Loucy (cell line): ENCODE results near the gene GRID2.

ENCODE experiments used
- H2AFZ ChIP-seq: fragments of 200-600 bp; sonication (generic); 2 replicates; pipeline ENCODE4 v1.6.0; 2016; ENCODE audit warnings: antibody characterized with exemption, mild to moderate bottlenecking, low read length, moderate library complexity
- H3F3A ChIP-seq: fragments of 200-600 bp; 2 replicates; pipeline ENCODE4 v1.6.0; 2016; ENCODE audit warnings: antibody characterized with exemption, low read depth, mild to moderate bottlenecking
- H3K27me3 ChIP-seq: fragments of 200-600 bp; sonication (generic); 2 replicates; pipeline ENCODE4 v1.6.1; 2014; ENCODE audit warnings: low read length, mild to moderate bottlenecking; ENCODE audit not compliant: insufficient read depth, poor library complexity, severe bottlenecking
- H3K36me3 ChIP-seq: fragments of 200-600 bp; sonication (generic); 2 replicates; pipeline ENCODE4 v1.6.1; 2016; ENCODE audit warnings: low read length; ENCODE audit not compliant: insufficient read depth
- H3K4me1 ChIP-seq: fragments of 200-600 bp; sonication (generic); 2 replicates; pipeline ENCODE4 v1.5.1; 2014; ENCODE audit warnings: low read length, mild to moderate bottlenecking; ENCODE audit not compliant: insufficient read depth, poor library complexity, severe bottlenecking
- H3K4me2 ChIP-seq: fragments of 200-600 bp; sonication (generic); 2 replicates; pipeline ENCODE4 v1.6.0; 2014; ENCODE audit warnings: antibody characterized with exemption, low read length, low read depth, mild to moderate bottlenecking; ENCODE audit not compliant: poor library complexity, severe bottlenecking
- H3K4me3 ChIP-seq: fragments of 200-600 bp; sonication (generic); 2 replicates; pipeline ENCODE4 v1.5.1; 2014; ENCODE audit warnings: low read length, mild to moderate bottlenecking, mixed read lengths; ENCODE audit not compliant: poor library complexity, severe bottlenecking
- H3K79me2 ChIP-seq: fragments of 200-600 bp; sonication (generic); 2 replicates; pipeline ENCODE4 v1.6.1; 2014; ENCODE audit warnings: low read length; ENCODE audit not compliant: insufficient read depth
- H3K9ac ChIP-seq: fragments of 200-600 bp; sonication (generic); 2 replicates; pipeline ENCODE4 v1.6.0; 2014; ENCODE audit warnings: mild to moderate bottlenecking, low read depth, low read length, moderate library complexity; ENCODE audit not compliant: poor library complexity, severe bottlenecking
- H3K9me2 ChIP-seq: fragments of 200-600 bp; sonication (generic); replicated peaks from 2 replicates; pipeline ENCODE4 v1.6.1; 2016; ENCODE audit warnings: low read depth, low read length, mixed read lengths
- H3K9me3 ChIP-seq: fragments of 200-600 bp; sonication (generic); 2 replicates; pipeline ENCODE4 v1.6.1; 2014; ENCODE audit warnings: mild to moderate bottlenecking, antibody characterized with exemption, low read length, low read depth; ENCODE audit not compliant: insufficient read depth
- H4K20me1 ChIP-seq: fragments of 200-600 bp; sonication (generic); 2 replicates; pipeline ENCODE4 v1.6.0; 2014; ENCODE audit warnings: antibody characterized with exemption, low read length, mild to moderate bottlenecking; ENCODE audit not compliant: insufficient read depth, poor library complexity, severe bottlenecking
- EZH2phosphoT487 ChIP-seq: fragments of 200-600 bp; IDR thresholded peaks from 2 replicates; pipeline ENCODE4 v1.6.1; 2018; ENCODE audit warnings: antibody characterized with exemption, mild to moderate bottlenecking, moderate library complexity, borderline replicate concordance
- TF ChIP-seq, protein P1 (sequence below): fragments of 200-600 bp; sonication (generic); conservative IDR thresholded peaks from 2 replicates; pipeline ENCODE4 v1.5.1; 2014; ENCODE audit warnings: mild to moderate bottlenecking, antibody characterized with exemption, low read length

GRID2 gene

DNA sequence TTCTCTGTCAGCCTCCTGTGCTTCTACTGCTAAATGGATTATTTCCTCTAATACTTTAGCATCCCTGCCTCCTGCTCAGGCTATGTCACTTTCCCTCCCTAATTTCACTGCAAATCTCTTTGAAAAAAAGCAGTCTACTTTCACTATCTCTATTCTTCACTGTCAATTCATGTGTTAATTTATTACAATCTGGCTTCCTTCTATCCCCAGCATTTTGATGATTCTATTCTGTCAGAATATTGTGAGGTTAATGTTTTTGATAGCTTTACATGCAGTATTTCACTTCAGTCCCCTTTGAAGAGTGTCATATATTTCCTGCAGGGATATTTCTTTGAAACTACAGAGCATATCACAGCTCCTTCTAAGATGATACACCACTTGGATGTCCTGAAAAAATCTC, 203.2 kb downstream of the GRID2 start:
- Histone ChIP-seq H3K79me2 (no peaks in the 10 kb centered on the region), H3K9ac (no peak overlapping the region), H3K4me2 (no peak overlapping the region), H3K9me2 (no peaks in the 10 kb centered on the region), H3F3A (no peaks in the 10 kb centered on the region), H3K9me3 (no peaks in the 10 kb centered on the region), H4K20me1 (no peaks in the 10 kb centered on the region), H2AFZ (no peak overlapping the region), H3K4me3 (no peak overlapping the region), H3K4me1 (no peaks in the 10 kb centered on the region), H3K27me3 (no peaks in the 10 kb centered on the region), H3K36me3 (no peaks in the 10 kb centered on the region)
- TF ChIP-seq EZH2phosphoT487: no peak

GRCh38 chr4:92514627-92515026, 210.9 kb downstream of the GRID2 start:
- H3K9me3 ChIP-seq: no peaks in the 10 kb centered on the region
- H2AFZ ChIP-seq: no peak overlapping the region
- no peaks in the 10 kb centered on the region for H4K20me1 ChIP-seq
- H3K36me3 ChIP-seq: no peaks in the 10 kb centered on the region
- no peaks in the 10 kb centered on the region for H3K4me1 ChIP-seq
- H3K79me2 ChIP-seq: no peaks in the 10 kb centered on the region
- no peak for TF ChIP-seq EZH2phosphoT487
- TF ChIP-seq, protein P1, sequence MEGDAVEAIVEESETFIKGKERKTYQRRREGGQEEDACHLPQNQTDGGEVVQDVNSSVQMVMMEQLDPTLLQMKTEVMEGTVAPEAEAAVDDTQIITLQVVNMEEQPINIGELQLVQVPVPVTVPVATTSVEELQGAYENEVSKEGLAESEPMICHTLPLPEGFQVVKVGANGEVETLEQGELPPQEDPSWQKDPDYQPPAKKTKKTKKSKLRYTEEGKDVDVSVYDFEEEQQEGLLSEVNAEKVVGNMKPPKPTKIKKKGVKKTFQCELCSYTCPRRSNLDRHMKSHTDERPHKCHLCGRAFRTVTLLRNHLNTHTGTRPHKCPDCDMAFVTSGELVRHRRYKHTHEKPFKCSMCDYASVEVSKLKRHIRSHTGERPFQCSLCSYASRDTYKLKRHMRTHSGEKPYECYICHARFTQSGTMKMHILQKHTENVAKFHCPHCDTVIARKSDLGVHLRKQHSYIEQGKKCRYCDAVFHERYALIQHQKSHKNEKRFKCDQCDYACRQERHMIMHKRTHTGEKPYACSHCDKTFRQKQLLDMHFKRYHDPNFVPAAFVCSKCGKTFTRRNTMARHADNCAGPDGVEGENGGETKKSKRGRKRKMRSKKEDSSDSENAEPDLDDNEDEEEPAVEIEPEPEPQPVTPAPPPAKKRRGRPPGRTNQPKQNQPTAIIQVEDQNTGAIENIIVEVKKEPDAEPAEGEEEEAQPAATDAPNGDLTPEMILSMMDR: no peak
- H3K9ac ChIP-seq: no peak overlapping the region
- no peaks in the 10 kb centered on the region for H3F3A ChIP-seq
- H3K9me2 ChIP-seq: no peaks in the 10 kb centered on the region
- no peak overlapping the region for H3K4me2 ChIP-seq
- no peaks in the 10 kb centered on the region for H3K27me3 ChIP-seq
- no peak overlapping the region for H3K4me3 ChIP-seq

GRCh38 chr4:92516450-92516849, 212.7 kb downstream of the GRID2 start:
- Histone ChIP-seq H3K27me3 (no peaks in the 10 kb centered on the region), H3K4me1 (no peaks in the 10 kb centered on the region), H3K79me2 (no peaks in the 10 kb centered on the region), H3K4me3 (no peak overlapping the region), H3K36me3 (no peaks in the 10 kb centered on the region), H3K4me2 (no peak overlapping the region), H3F3A (no peaks in the 10 kb centered on the region), H4K20me1 (no peaks in the 10 kb centered on the region), H3K9me2 (no peaks in the 10 kb centered on the region), H3K9me3 (no peaks in the 10 kb centered on the region), H3K9ac (no peak overlapping the region), H2AFZ (no peak overlapping the region)
- TF ChIP-seq, protein P1: no peak
- no peak for TF ChIP-seq EZH2phosphoT487

GRCh38 chr4:92519727-92520126, 216.0 kb downstream of the GRID2 start:
- Histone ChIP-seq H3K4me3 (no peak overlapping the region), H3K9ac (no peak overlapping the region), H3K4me2 (no peak overlapping the region), H3K9me2 (0 out of 2 replicates have a peak, but pooled peaks cover 4% of the 10 kb centered on the region), H3K36me3 (no peaks in the 10 kb centered on the region), H3K79me2 (no peaks in the 10 kb centered on the region), H3K9me3 (no peaks in the 10 kb centered on the region), H3K27me3 (no peaks in the 10 kb centered on the region), H4K20me1 (no peaks in the 10 kb centered on the region), H3K4me1 (no peaks in the 10 kb centered on the region), H2AFZ (no peak overlapping the region), H3F3A (no peaks in the 10 kb centered on the region)
- TF ChIP-seq EZH2phosphoT487: no peak
- TF ChIP-seq, protein P1: no peak
